ENCODE results near the gene MDN1.

Gene MDN1

GRCh38 chr6:89749918-89750317 is 69.7 kb downstream of the MDN1 start:
- Histone ChIP-seq H3K4me3 (ENCODE audit: insufficient read depth in 1 of 2, low read depth in 1 of 2, low read length in 2 of 2) (no peak overlapping the region), H3K4me2 (ENCODE audit: low read length, poor library complexity, severe bottlenecking) (no peak overlapping the region), H2AK5ac (ENCODE audit: low read length, severe bottlenecking) (no peak overlapping the region), H3K79me1 (replicated peaks; ENCODE audit: low read length, poor library complexity, severe bottlenecking) (peaks cover 4% of the 10 kb centered on the region), H3K14ac (ENCODE audit: low read length in 2 of 2) (no peak overlapping the region), H2BK15ac (ENCODE audit: low read depth, poor library complexity, severe bottlenecking) (no peak overlapping the region), H3K4ac (ENCODE audit: low read depth in 1 of 2, low read length in 2 of 2) (no peak overlapping the region), H2BK12ac (ENCODE audit: low read length in 2 of 2) (no peak overlapping the region), H2BK5ac (ENCODE audit: low read depth, low read length, poor library complexity, severe bottlenecking) (no peak overlapping the region), H3K9me3 (ENCODE audit: control insufficient read depth, low read length) (no peaks in the 10 kb centered on the region), H4K8ac (ENCODE audit: low read length) (no peak overlapping the region), H2AFZ (ENCODE audit: low read depth, low read length) (no peak overlapping the region), H3K23ac (ENCODE audit: low read length in 2 of 2) (no peak overlapping the region), H3K9ac (ENCODE audit: low read length) (no peak overlapping the region), H3K27ac (ENCODE audit: low read length, poor library complexity, severe bottlenecking) (no peak overlapping the region), H2BK120ac (ENCODE audit: low read depth, low read length) (no peak overlapping the region), H3K4me1 (ENCODE audit: control insufficient read depth, insufficient read depth, low read depth, low read length) (no peaks in the 10 kb centered on the region), H3K36me3 (ENCODE audit: control insufficient read depth in 1 of 2, insufficient read depth in 2 of 2, low read depth in 1 of 2, low read length in 2 of 2) (peaks cover 14 to 87% of the 10 kb centered on the region in 2 experiments), H3K18ac (ENCODE audit: low read depth in 1 of 2, low read length in 2 of 2) (no peak overlapping the region), H3K27me3 (ENCODE audit: control insufficient read depth in 1 of 2, insufficient read depth in 1 of 2, low read length in 2 of 2) (no peaks in the 10 kb centered on the region), H4K91ac (ENCODE audit: low read length) (no peak overlapping the region)
- WGBS, result no CpG with 5 or more reads among the region's 1 CpG
- no peak for DNase-seq

GRCh38 chr6:89745716-89746115 is 73.9 kb downstream of the MDN1 start:
- 100% methylated on average over 2 of the region's 4 CpGs for WGBS
- Histone ChIP-seq H3K27me3 (ENCODE audit: control insufficient read depth in 1 of 2, insufficient read depth in 1 of 2, low read length in 2 of 2) (no peaks in the 10 kb centered on the region), H3K36me3 (ENCODE audit: control insufficient read depth in 1 of 2, insufficient read depth in 2 of 2, low read depth in 1 of 2, low read length in 2 of 2) (peaks cover 27 to 72% of the 10 kb centered on the region in 2 experiments), H3K18ac (ENCODE audit: low read depth in 1 of 2, low read length in 2 of 2) (no peak overlapping the region), H2BK12ac (ENCODE audit: low read length in 2 of 2) (no peak overlapping the region), H4K91ac (ENCODE audit: low read length) (no peak overlapping the region), H3K14ac (ENCODE audit: low read length in 2 of 2) (no peak overlapping the region), H3K4ac (ENCODE audit: low read depth in 1 of 2, low read length in 2 of 2) (no peak overlapping the region), H3K9ac (ENCODE audit: low read length) (no peak overlapping the region), H3K4me3 (ENCODE audit: insufficient read depth in 1 of 2, low read depth in 1 of 2, low read length in 2 of 2) (no peak overlapping the region), H3K23ac (ENCODE audit: low read length in 2 of 2) (no peak overlapping the region), H2AK5ac (ENCODE audit: low read length, severe bottlenecking) (no peak overlapping the region), H4K8ac (ENCODE audit: low read length) (no peak overlapping the region), H3K79me1 (replicated peaks; ENCODE audit: low read length, poor library complexity, severe bottlenecking) (peaks cover 6% of the 10 kb centered on the region), H2BK120ac (ENCODE audit: low read depth, low read length) (no peak overlapping the region), H3K4me2 (ENCODE audit: low read length, poor library complexity, severe bottlenecking) (no peak overlapping the region), H3K9me3 (ENCODE audit: control insufficient read depth, low read length) (no peaks in the 10 kb centered on the region), H2AFZ (ENCODE audit: low read depth, low read length) (no peak overlapping the region), H3K27ac (ENCODE audit: low read length, poor library complexity, severe bottlenecking) (no peak overlapping the region), H2BK5ac (ENCODE audit: low read depth, low read length, poor library complexity, severe bottlenecking) (no peak overlapping the region), H2BK15ac (ENCODE audit: low read depth, poor library complexity, severe bottlenecking) (no peak overlapping the region), H3K4me1 (ENCODE audit: control insufficient read depth, insufficient read depth, low read depth, low read length) (no peaks in the 10 kb centered on the region)
- no peak for DNase-seq

GRCh38 chr6:89745096-89745495 is 74.5 kb downstream of the MDN1 start:
- H3K4ac ChIP-seq (ENCODE audit: low read depth in 1 of 2, low read length in 2 of 2), result no peak overlapping the region
- H3K4me1 ChIP-seq (ENCODE audit: control insufficient read depth, insufficient read depth, low read depth, low read length), result no peaks in the 10 kb centered on the region
- H3K18ac ChIP-seq (ENCODE audit: low read depth in 1 of 2, low read length in 2 of 2), result no peak overlapping the region
- no peaks in the 10 kb centered on the region for H3K27me3 ChIP-seq (ENCODE audit: control insufficient read depth in 1 of 2, insufficient read depth in 1 of 2, low read length in 2 of 2)
- H3K23ac ChIP-seq (ENCODE audit: low read length in 2 of 2), result no peak overlapping the region
- no peak overlapping the region for H2AK5ac ChIP-seq (ENCODE audit: low read length, severe bottlenecking)
- no peak overlapping the region for H4K8ac ChIP-seq (ENCODE audit: low read length)
- H2BK12ac ChIP-seq (ENCODE audit: low read length in 2 of 2), result no peak overlapping the region
- no peak overlapping the region for H3K9ac ChIP-seq (ENCODE audit: low read length)
- H2BK120ac ChIP-seq (ENCODE audit: low read depth, low read length), result no peak overlapping the region
- H3K27ac ChIP-seq (ENCODE audit: low read length, poor library complexity, severe bottlenecking), result no peak overlapping the region
- peaks cover 27 to 70% of the 10 kb centered on the region in 2 experiments for H3K36me3 ChIP-seq (ENCODE audit: control insufficient read depth in 1 of 2, insufficient read depth in 2 of 2, low read depth in 1 of 2, low read length in 2 of 2)
- no peak overlapping the region for H2BK5ac ChIP-seq (ENCODE audit: low read depth, low read length, poor library complexity, severe bottlenecking)
- DNase-seq, result no peak
- H3K14ac ChIP-seq (ENCODE audit: low read length in 2 of 2), result no peak overlapping the region
- H3K9me3 ChIP-seq (ENCODE audit: control insufficient read depth, low read length), result no peaks in the 10 kb centered on the region
- no peak overlapping the region for H3K4me3 ChIP-seq (ENCODE audit: insufficient read depth in 1 of 2, low read depth in 1 of 2, low read length in 2 of 2)
- no peak overlapping the region for H3K4me2 ChIP-seq (ENCODE audit: low read length, poor library complexity, severe bottlenecking)
- H3K79me1 ChIP-seq (replicated peaks; ENCODE audit: low read length, poor library complexity, severe bottlenecking), result peaks cover 6% of the 10 kb centered on the region
- no peak overlapping the region for H2AFZ ChIP-seq (ENCODE audit: low read depth, low read length)
- H4K91ac ChIP-seq (ENCODE audit: low read length), result no peak overlapping the region
- H2BK15ac ChIP-seq (ENCODE audit: low read depth, poor library complexity, severe bottlenecking), result no peak overlapping the region
- 100% methylated on average over 3 of the region's 5 CpGs for WGBS

- Histone ChIP-seq H2BK15ac (ENCODE audit: low read depth, poor library complexity, severe bottlenecking) (no peak overlapping the region), H3K4me2 (ENCODE audit: low read length, poor library complexity, severe bottlenecking) (no peak overlapping the region), H3K36me3 (ENCODE audit: control insufficient read depth in 1 of 2, insufficient read depth in 2 of 2, low read depth in 1 of 2, low read length in 2 of 2) (peaks cover 19 to 67% of the 10 kb centered on the region in 2 experiments), H3K9ac (ENCODE audit: low read length) (no peak overlapping the region), H3K79me1 (replicated peaks; ENCODE audit: low read length, poor library complexity, severe bottlenecking) (peaks cover 3% of the 10 kb centered on the region), H3K27me3 (ENCODE audit: control insufficient read depth in 1 of 2, insufficient read depth in 1 of 2, low read length in 2 of 2) (no peaks in the 10 kb centered on the region), H3K27ac (ENCODE audit: low read length, poor library complexity, severe bottlenecking) (no peak overlapping the region), H3K9me3 (ENCODE audit: control insufficient read depth, low read length) (no peaks in the 10 kb centered on the region), H3K4me1 (ENCODE audit: control insufficient read depth, insufficient read depth, low read depth, low read length) (peaks cover 2% of the 10 kb centered on the region), H2BK120ac (ENCODE audit: low read depth, low read length) (no peak overlapping the region), H3K14ac (ENCODE audit: low read length in 2 of 2) (no peak overlapping the region), H2AFZ (ENCODE audit: low read depth, low read length) (no peak overlapping the region), H4K8ac (ENCODE audit: low read length) (no peak overlapping the region), H3K4me3 (ENCODE audit: insufficient read depth in 1 of 2, low read depth in 1 of 2, low read length in 2 of 2) (no peak overlapping the region), H3K18ac (ENCODE audit: low read depth in 1 of 2, low read length in 2 of 2) (no peak overlapping the region), H3K23ac (ENCODE audit: low read length in 2 of 2) (no peak overlapping the region), H4K91ac (ENCODE audit: low read length) (no peak overlapping the region), H3K4ac (ENCODE audit: low read depth in 1 of 2, low read length in 2 of 2) (no peak overlapping the region), H2BK12ac (ENCODE audit: low read length in 2 of 2) (no peak overlapping the region), H2AK5ac (ENCODE audit: low read length, severe bottlenecking) (no peak overlapping the region), H2BK5ac (ENCODE audit: low read depth, low read length, poor library complexity, severe bottlenecking) (no peak overlapping the region)
- DNase-seq, result no peak
- 100% methylated on average over 2 of the region's 3 CpGs for WGBS
Measured at GRCh38 chr6:89736893-89737292, 82.7 kb downstream of the MDN1 start.
